GM12878 (cell line): ENCODE measurements around the gene C1orf50. TPM values are rescaled to one million over a fixed set of nuclear protein-coding genes. Genes with fewer than 3 reads are reported as not detected.

Experiments
- ATAC-seq: fragments of 200-7000 bp; cut with Tn5 transposase; 3 replicates; pipeline ENCODE4 v1.9.1; 2020; ENCODE audit warnings: mild to moderate bottlenecking, moderate library complexity
- BruUV-seq: library from RNA; stranded (reverse); fragments of 400-500 nt; replicated peaks from 2 replicates; lab custom pipeline; 2021; lab: Mats Ljungman, UMichigan
- CTCF ChIA-PET: fragments of 300-600 bp; sonication (Branson Sonifier 250); formaldehyde crosslinking; extraction: SDS; loops from one replicate; lab custom pipeline; 2021; ENCODE audit warnings: inconsistent platforms; lab: Yijun Ruan, JAX
- POLR2A ChIA-PET: fragments of 350-600 bp; formaldehyde crosslinking; extraction: SDS; loops from one replicate; lab custom pipeline; 2021; ENCODE audit warnings: inconsistent platforms; lab: Charles Lee
- RAD21 ChIA-PET: fragments of 300-600 bp; sonication (Branson Sonifier 250); formaldehyde crosslinking; loops from one replicate; lab custom pipeline; 2023; ENCODE audit warnings: antibody characterized with exemption; ENCODE audit not compliant: unreplicated experiment; lab: Charles Lee
- SMC1A ChIA-PET: fragments of 300-600 bp; sonication (Branson Sonifier 250); formaldehyde crosslinking; loops from one replicate; lab custom pipeline; 2023; ENCODE audit not compliant: unreplicated experiment, uncharacterized antibody; lab: Charles Lee
- DNase-seq: peaks from one replicate; pipeline ENCODE4 v3.0.0-alpha.2; 2011; ENCODE audit warnings: low read depth, low spot score
- FAIRE-seq: peaks from 3 replicates; lab custom pipeline; 2011; peaks lifted over from hg19 to GRCh38; lab: Jason Lieb, UNC
- H2AFZ ChIP-seq: 2 replicates; pipeline ENCODE4 v1.6.0; 2011; ENCODE audit warnings: low read depth, low read length, control low read depth; ENCODE audit not compliant: control insufficient read depth
- H3K27ac ChIP-seq: 2 replicates; pipeline ENCODE4 v1.5.1; 2011; ENCODE audit warnings: control low read depth; ENCODE audit not compliant: control insufficient read depth, insufficient read depth
- H3K27me3 ChIP-seq, 2 experiments: replicated peaks in 1 of 2; 2 replicates each; pipeline versions ENCODE4 v1.6.0 to v1.6.1; 2011; ENCODE audit warnings: low read length in 1 of 2; ENCODE audit not compliant: control insufficient read depth in 2 of 2, insufficient read depth in 2 of 2
- H3K36me3 ChIP-seq, 2 experiments: 2 replicates each; pipeline ENCODE4 v1.5.1; 2011; ENCODE audit warnings: low read length in 1 of 2; ENCODE audit not compliant: control insufficient read depth in 2 of 2, insufficient read depth in 2 of 2
- H3K4me1 ChIP-seq: 2 replicates; pipeline ENCODE4 v1.6.1; 2011; ENCODE audit warnings: mild to moderate bottlenecking, low read length, moderate library complexity, mixed read lengths; ENCODE audit not compliant: control insufficient read depth, insufficient read depth
- H3K4me2 ChIP-seq: 2 replicates; pipeline ENCODE4 v1.6.0; 2011; ENCODE audit warnings: control low read depth; ENCODE audit not compliant: control insufficient read depth, insufficient read depth
- H3K4me3 ChIP-seq: fragments of 200-600 bp; sonication (generic); 2 replicates; pipeline ENCODE4 v1.5.1; 2016
- H3K79me2 ChIP-seq: 2 replicates; pipeline ENCODE4 v1.6.0; 2011; ENCODE audit warnings: low read length; ENCODE audit not compliant: control insufficient read depth, insufficient read depth
- H3K9ac ChIP-seq: 2 replicates; pipeline ENCODE4 v1.8.0; 2011; ENCODE audit warnings: low read length, control low read depth, mixed read lengths; ENCODE audit not compliant: control insufficient read depth, insufficient read depth
- H3K9me3 ChIP-seq: replicated peaks from 3 replicates; pipeline ENCODE4 v1.5.1; 2011; ENCODE audit warnings: mild to moderate bottlenecking, low read length; ENCODE audit not compliant: control insufficient read depth, insufficient read depth
- H4K20me1 ChIP-seq: 2 replicates; pipeline ENCODE4 v1.6.0; 2011; ENCODE audit not compliant: control insufficient read depth, insufficient read depth
- BCLAF1 ChIP-seq: fragments of 450-650 bp; IDR thresholded peaks from 2 replicates; pipeline ENCODE4 v1.6.1; 2017; ENCODE audit warnings: antibody characterized with exemption, mild to moderate bottlenecking, moderate library complexity
- GATAD2B ChIP-seq: fragments of 450-650 bp; conservative IDR thresholded peaks from 2 replicates; pipeline ENCODE4 v1.6.1; 2017; ENCODE audit warnings: low read depth, mild to moderate bottlenecking, moderate library complexity
- HSF1 ChIP-seq: fragments of 150-350 bp; IDR thresholded peaks from 2 replicates; pipeline ENCODE4 v1.6.1; 2014; ENCODE audit warnings: mild to moderate bottlenecking, low read depth, low read length
- IKZF1 ChIP-seq: fragments of 450-650 bp; conservative IDR thresholded peaks from 2 replicates; pipeline ENCODE4 v1.6.1; 2017; ENCODE audit warnings: antibody characterized with exemption, mild to moderate bottlenecking
- MYC ChIP-seq: IDR thresholded peaks from 2 replicates; pipeline ENCODE4 v1.6.1; 2011; ENCODE audit warnings: mild to moderate bottlenecking, low read length, moderate library complexity, inconsistent platforms; ENCODE audit not compliant: insufficient read depth, insufficient replicate concordance, insufficient read length, severe bottlenecking
- NR2C2 ChIP-seq: IDR thresholded peaks from 2 replicates; pipeline ENCODE4 v1.6.1; 2011; ENCODE audit warnings: borderline replicate concordance, low read depth; ENCODE audit not compliant: control insufficient read depth, insufficient read length
- PAX8 ChIP-seq: fragments of 450-650 bp; IDR thresholded peaks from 2 replicates; pipeline ENCODE4 v1.6.1; 2017; ENCODE audit warnings: mild to moderate bottlenecking, moderate library complexity
- POU2F2 ChIP-seq: IDR thresholded peaks from 3 replicates; pipeline ENCODE4 v1.6.1; 2011; ENCODE audit warnings: low read depth, mild to moderate bottlenecking, low read length, borderline replicate concordance
- RELA ChIP-seq: fragments of 450-650 bp; IDR thresholded peaks from 2 replicates; pipeline ENCODE4 v1.8.0; 2014; ENCODE audit warnings: borderline replicate concordance; ENCODE audit not compliant: partially characterized antibody
- SMC3 ChIP-seq: IDR thresholded peaks from 2 replicates; pipeline ENCODE4 v1.6.1; 2011; ENCODE audit warnings: low read length, improper control_type of control experiment, borderline replicate concordance
- SUPT20H ChIP-seq: IDR thresholded peaks from 2 replicates; pipeline ENCODE4 v1.6.1; 2011; ENCODE audit warnings: low read depth, mild to moderate bottlenecking, low read length, moderate library complexity, borderline replicate concordance; ENCODE audit not compliant: control insufficient read depth
- WGBS: methylation state at CpG from one replicate; pipeline ENCODE4 v1.1.6; 2016; ENCODE audit warnings: low lambda C conversion rate; ENCODE audit not compliant: insufficient replicate concordance, insufficient coverage; ENCODE audit errors: missing lambda C conversion rate; 5-methylcytosine and 5-hydroxymethylcytosine counted together
- in situ Hi-C: fragments of 300-500 bp; cut with MboI; formaldehyde crosslinking; loops from 9 replicates; pipeline ENCODE4 v1.14.3; 2018; ENCODE audit warnings: mixed read lengths
- intact Hi-C: fragments of 100-400 bp; cut with micrococcal nuclease; formaldehyde crosslinking; loops from one replicate; pipeline ENCODE4 v1.14.2; 2022; ENCODE audit not compliant: unreplicated experiment
- polyA plus RNA-seq, 11 experiments: library from polyadenylated mRNA; depleted of rRNA in 4 of 11; unstranded in 6 of 11; stranded (reverse) in 5 of 11; fragments of >200 nt; fragmentation: Nextera tagmentation in 4 of 11; fragmentation: Illumina TruSeq in 1 of 11; extraction: Ambion mirVana in 4 of 11; extraction: Trizol in 1 of 11; gene quantifications; 1 replicate in 1 of 11; 2 replicates in 10 of 11; pipeline versions ENCODE4 v1.2.1 to v1.2.3, GENCODE V29; 2011 to 2016; ENCODE audit warnings: inconsistent platforms in 2 of 11, missing spikeins in 2 of 11, low read depth in 1 of 11
- total RNA-seq, 4 experiments: library from RNA; depleted of rRNA in 3 of 4; stranded (reverse); fragments of >200 nt in 3 of 4; fragmentation: Illumina TruSeq in 1 of 4; extraction: Trizol in 1 of 4; gene quantifications; 2 replicates each; pipeline versions ENCODE4 v1.2.1 to v1.2.3, GENCODE V29; 2013 to 2021
- TF ChIP-seq, protein P1 (sequence below): fragments of 450-650 bp; IDR thresholded peaks from 2 replicates; pipeline ENCODE4 v1.6.1; 2017; ENCODE audit warnings: mild to moderate bottlenecking, moderate library complexity

The C1orf50 gene
- total and polyA plus RNA-seq, 10 of the 15 experiments (the other 5 are each of a cell fraction or from before 2014, with no cell fraction given), result 1.2 to 10.7 (median 6.7) TPM

DNA sequence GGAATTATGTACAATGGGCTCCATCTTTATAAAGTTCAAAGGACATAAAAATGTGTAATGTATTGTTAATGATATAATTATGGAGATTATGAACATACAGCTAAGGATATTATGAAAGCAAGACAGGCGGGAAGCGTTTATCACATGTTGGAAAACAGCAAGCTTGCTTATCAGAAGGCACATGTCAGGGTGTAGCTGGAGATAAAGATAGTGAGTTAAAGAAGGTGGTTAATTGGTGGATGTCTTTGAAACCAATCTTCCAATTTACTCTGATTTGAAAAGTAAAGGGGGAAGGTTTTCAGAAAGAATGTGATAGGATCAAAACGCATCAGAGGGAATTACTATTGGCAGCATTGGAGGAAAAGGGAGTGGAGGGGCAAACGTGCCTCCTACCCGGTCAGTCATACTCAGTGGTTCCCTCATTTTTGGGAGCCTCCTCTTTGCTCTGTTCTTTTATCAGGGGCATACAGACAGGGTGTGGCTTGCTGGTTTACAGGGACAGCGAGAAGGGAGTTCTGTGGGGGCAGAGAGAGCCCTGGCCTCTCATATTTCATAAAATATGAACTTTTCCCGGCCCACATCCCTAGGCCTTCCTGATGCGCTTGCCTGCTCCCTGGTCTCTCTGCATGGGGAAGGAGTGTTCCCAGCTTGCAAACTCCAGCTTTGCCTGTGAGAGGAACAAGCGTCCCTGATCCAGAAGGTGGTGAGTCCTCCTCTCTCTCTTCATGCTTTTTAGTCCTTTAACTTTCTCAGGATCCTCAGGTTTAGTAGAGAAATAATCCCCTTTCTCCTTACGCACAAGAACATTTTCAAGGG is 58.2 kb downstream of the C1orf50 start:
- DNase-seq, result no peak
- H3K4me3 ChIP-seq, result no peak overlapping the region
- FAIRE-seq, result no peak
- ChIA-PET RAD21 (no interaction called here), POLR2A (interaction anchor here (0.9 to 1.8 kb wide), 2 partner anchors 9 to 13 kb away, joined by 3 to 7 read pairs; no protein-coding TSS in a partner anchor), CTCF (interaction anchor here (2.2 kb wide), 1 partner anchor 21 kb away, joined by 10 read pairs; the partner anchor contains the start of gene ZNF691), SMC1A (interaction anchor here (0.8 to 2.8 kb wide), 2 partner anchors 10 to 21 kb away, joined by 3 to 13 read pairs; partner anchors contain the start of gene ZNF691)
- no peaks in the 10 kb centered on the region for H3K36me3 ChIP-seq
- H3K27ac ChIP-seq, result no peak overlapping the region
- no TSS peak for BruUV-seq
- no peaks in the 10 kb centered on the region for H3K79me2 ChIP-seq
- no peaks in the 10 kb centered on the region for H3K4me1 ChIP-seq
- in situ Hi-C loops, result no loop called here
- H3K27me3 ChIP-seq, result no peaks in the 10 kb centered on the region
- no peak overlapping the region for H2AFZ ChIP-seq
- H3K9ac ChIP-seq, result no peak overlapping the region
- intact Hi-C loops, result no loop called here
- no peak for ATAC-seq
- WGBS, result 90% methylated on average over 10 of the region's 10 CpGs
- no peaks in the 10 kb centered on the region for H4K20me1 ChIP-seq
- no peaks in the 10 kb centered on the region for H3K9me3 ChIP-seq
- no peak overlapping the region for H3K4me2 ChIP-seq
- TF ChIP-seq NR2C2 (no peak), POU2F2 (no peak), IKZF1 (no peak), PAX8 (no peak), GATAD2B (no peak), MYC (no peak), SMC3 (no peak), BCLAF1 (no peak), SUPT20H (no peak), HSF1 (no peak), RELA (no peak)
- TF ChIP-seq, protein P1, sequence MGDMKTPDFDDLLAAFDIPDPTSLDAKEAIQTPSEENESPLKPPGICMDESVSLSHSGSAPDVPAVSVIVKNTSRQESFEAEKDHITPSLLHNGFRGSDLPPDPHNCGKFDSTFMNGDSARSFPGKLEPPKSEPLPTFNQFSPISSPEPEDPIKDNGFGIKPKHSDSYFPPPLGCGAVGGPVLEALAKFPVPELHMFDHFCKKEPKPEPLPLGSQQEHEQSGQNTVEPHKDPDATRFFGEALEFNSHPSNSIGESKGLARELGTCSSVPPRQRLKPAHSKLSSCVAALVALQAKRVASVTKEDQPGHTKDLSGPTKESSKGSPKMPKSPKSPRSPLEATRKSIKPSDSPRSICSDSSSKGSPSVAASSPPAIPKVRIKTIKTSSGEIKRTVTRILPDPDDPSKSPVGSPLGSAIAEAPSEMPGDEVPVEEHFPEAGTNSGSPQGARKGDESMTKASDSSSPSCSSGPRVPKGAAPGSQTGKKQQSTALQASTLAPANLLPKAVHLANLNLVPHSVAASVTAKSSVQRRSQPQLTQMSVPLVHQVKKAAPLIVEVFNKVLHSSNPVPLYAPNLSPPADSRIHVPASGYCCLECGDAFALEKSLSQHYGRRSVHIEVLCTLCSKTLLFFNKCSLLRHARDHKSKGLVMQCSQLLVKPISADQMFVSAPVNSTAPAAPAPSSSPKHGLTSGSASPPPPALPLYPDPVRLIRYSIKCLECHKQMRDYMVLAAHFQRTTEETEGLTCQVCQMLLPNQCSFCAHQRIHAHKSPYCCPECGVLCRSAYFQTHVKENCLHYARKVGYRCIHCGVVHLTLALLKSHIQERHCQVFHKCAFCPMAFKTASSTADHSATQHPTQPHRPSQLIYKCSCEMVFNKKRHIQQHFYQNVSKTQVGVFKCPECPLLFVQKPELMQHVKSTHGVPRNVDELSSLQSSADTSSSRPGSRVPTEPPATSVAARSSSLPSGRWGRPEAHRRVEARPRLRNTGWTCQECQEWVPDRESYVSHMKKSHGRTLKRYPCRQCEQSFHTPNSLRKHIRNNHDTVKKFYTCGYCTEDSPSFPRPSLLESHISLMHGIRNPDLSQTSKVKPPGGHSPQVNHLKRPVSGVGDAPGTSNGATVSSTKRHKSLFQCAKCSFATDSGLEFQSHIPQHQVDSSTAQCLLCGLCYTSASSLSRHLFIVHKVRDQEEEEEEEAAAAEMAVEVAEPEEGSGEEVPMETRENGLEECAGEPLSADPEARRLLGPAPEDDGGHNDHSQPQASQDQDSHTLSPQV, result no peak
